GM21825 (cell line): Measurements from ENCODE around the gene ARPC5.
"Not testable (repeated sequence)": the region's sequence is repeated elsewhere in the genome, so short reads cannot be mapped to it uniquely, and the experiment has no call there.

ENCODE experiments used
- ATAC-seq: cut with Tn5 transposase; IDR thresholded peaks from one replicate; pipeline ENCODE4 v1.9.1; 2021; ENCODE audit warnings: mild to moderate bottlenecking, moderate library complexity; ENCODE audit not compliant: unreplicated experiment

ARPC5 gene

GRCh38 chr1:183612975-183613374 is 22.6 kb downstream of the ARPC5 start:
- not testable (repeated sequence) for ATAC-seq

GRCh38 chr1:183612407-183612806 is 23.2 kb downstream of the ARPC5 start:
- no peak for ATAC-seq

GRCh38 chr1:183611021-183611420 is 24.6 kb downstream of the ARPC5 start:
- no peak for ATAC-seq

GRCh38 chr1:183609759-183610452 is 25.7 kb downstream of the ARPC5 start:
- ATAC-seq, result no peak

GRCh38 chr1:183609313-183609712 is 26.3 kb downstream of the ARPC5 start:
- ATAC-seq, result peak; percentile 33

GRCh38 chr1:183607322-183607980 is 28.1 kb downstream of the ARPC5 start:
- ATAC-seq, result peak; percentile 35

GRCh38 chr1:183605904-183606303 is 29.7 kb downstream of the ARPC5 start:
- no peak for ATAC-seq

GRCh38 chr1:183604815-183605214 is 30.8 kb downstream of the ARPC5 start:
- peak; percentile 22 for ATAC-seq

GRCh38 chr1:183604038-183604808 is 31.4 kb downstream of the ARPC5 start:
- peak; percentile 38 for ATAC-seq

- ATAC-seq, result no peak
Measured at GRCh38 chr1:183602510-183602909, 33.1 kb downstream of the ARPC5 start.

GRCh38 chr1:183600634-183601033 is 34.9 kb downstream of the ARPC5 start:
- no peak for ATAC-seq

GRCh38 chr1:183600136-183600535 is 35.4 kb downstream of the ARPC5 start:
- ATAC-seq, result no peak

- peak; percentile 58 for ATAC-seq
Measured at GRCh38 chr1:183598386-183598785, 37.2 kb downstream of the ARPC5 start.

GRCh38 chr1:183597656-183598347 is 37.8 kb downstream of the ARPC5 start:
- ATAC-seq, result no peak

GRCh38 chr1:183596500-183596899 is 39.1 kb downstream of the ARPC5 start:
- ATAC-seq, result no peak

GRCh38 chr1:183595537-183595936 is 40.0 kb downstream of the ARPC5 start:
- no peak for ATAC-seq

GRCh38 chr1:183593356-183593755 is 42.2 kb downstream of the ARPC5 start:
- peak; percentile 45 for ATAC-seq

GRCh38 chr1:183592733-183593132 is 42.9 kb downstream of the ARPC5 start:
- ATAC-seq, result no peak

GRCh38 chr1:183590244-183591191 is 45.1 kb downstream of the ARPC5 start, which contains the start of gene NCF2:
Gene NCF2, minus strand, starts transcription at chr1:183590459. Its CDS starts 130 bp downstream, at chr1:183590329.
- peak; percentile 79 for ATAC-seq

GRCh38 chr1:183589874-183590243 is 45.7 kb downstream of the ARPC5 start:
- no peak for ATAC-seq
